IPS-NIHi7 (cell line): ENCODE results near the gene AVL9.
"Not testable (repeated sequence)": the region's sequence is repeated elsewhere in the genome, so short reads cannot be mapped to it uniquely, and the experiment has no call there.

Experiments
- DNase-seq: peaks from one replicate; pipeline ENCODE4 v3.0.0; 2012; ENCODE audit warnings: mixed read lengths; ENCODE audit errors: extremely low spot score

AVL9 gene

GRCh38 chr7:32496052-32496813, 944 bp downstream of the AVL9 start:
- DNase-seq, result no peak

GRCh38 chr7:32499755-32500154, 4.5 kb downstream of the AVL9 start:
- DNase-seq, result not testable (repeated sequence)

GRCh38 chr7:32500216-32500615, 4.9 kb downstream of the AVL9 start:
- not testable (repeated sequence) for DNase-seq

GRCh38 chr7:32500922-32501341, 5.6 kb downstream of the AVL9 start:
- DNase-seq, result no peak

GRCh38 chr7:32501522-32501921, 6.2 kb downstream of the AVL9 start:
- DNase-seq, result no peak

- no peak for DNase-seq
These were observed 7.4 kb downstream of the AVL9 start for GRCh38 chr7:32502728-32503127.

- DNase-seq, result no peak
These were observed 11.2 kb downstream of the AVL9 start for GRCh38 chr7:32506266-32507054.

GRCh38 chr7:32507414-32507813, 12.1 kb downstream of the AVL9 start:
- DNase-seq, result no peak

GRCh38 chr7:32511791-32512190, 16.5 kb downstream of the AVL9 start:
- DNase-seq, result no peak

GRCh38 chr7:32513210-32513609, 17.9 kb downstream of the AVL9 start:
- no peak for DNase-seq

GRCh38 chr7:32515890-32516550, 20.7 kb downstream of the AVL9 start:
- DNase-seq, result no peak

- no peak for DNase-seq
These were observed 21.3 kb downstream of the AVL9 start for GRCh38 chr7:32516551-32517100.

GRCh38 chr7:32518534-32519140, 23.3 kb downstream of the AVL9 start:
- no peak for DNase-seq

- no peak for DNase-seq
These were observed 24.5 kb downstream of the AVL9 start for GRCh38 chr7:32519763-32520162.

GRCh38 chr7:32522746-32523530, 27.6 kb downstream of the AVL9 start:
- no peak for DNase-seq

GRCh38 chr7:32524631-32525030, 29.3 kb downstream of the AVL9 start:
- no peak for DNase-seq

GRCh38 chr7:32525839-32526238, 30.6 kb downstream of the AVL9 start:
- DNase-seq, result no peak

- no peak for DNase-seq
These were observed 36.1 kb downstream of the AVL9 start for GRCh38 chr7:32531402-32531801.

GRCh38 chr7:32532086-32532485, 36.8 kb downstream of the AVL9 start:
- DNase-seq, result no peak

GRCh38 chr7:32532716-32533115, 37.4 kb downstream of the AVL9 start:
- no peak for DNase-seq
